ENCODE measurements around the gene MAP4K4.

MAP4K4 gene

DNA sequence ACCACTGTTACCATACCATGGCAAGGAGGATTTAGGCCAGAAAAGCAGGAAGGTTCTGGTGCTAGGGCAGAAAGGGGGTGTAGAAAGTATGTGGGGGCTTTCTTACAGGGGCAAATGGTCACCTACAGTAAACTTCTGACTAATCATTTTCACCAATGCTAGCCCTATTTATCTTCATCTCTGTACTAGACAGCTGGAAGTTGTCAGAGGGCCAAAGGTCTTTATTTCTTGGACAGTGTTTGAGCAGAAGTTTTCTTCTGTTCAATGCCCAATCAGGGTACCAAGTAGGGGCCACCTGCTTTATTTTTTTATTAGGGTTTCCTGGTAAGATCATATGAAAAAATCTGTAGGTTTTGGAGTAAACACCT, 37.6 kb downstream of the MAP4K4 start:
- Histone ChIP-seq H3K4me3 (ENCODE audit: low read length in 2 of 2) (no peak overlapping the region), H3K9ac (ENCODE audit: low read length in 2 of 2) (no peak overlapping the region), H3K27me3 (ENCODE audit: control insufficient read depth in 1 of 2, insufficient read depth in 2 of 2, low read length in 2 of 2) (no peaks in the 10 kb centered on the region), H3K4me1 (ENCODE audit: control insufficient read depth, insufficient read depth, low read length) (peaks cover 28% of the 10 kb centered on the region), H3K36me3 (ENCODE audit: control insufficient read depth in 2 of 2, insufficient read depth in 2 of 2, low read length in 2 of 2) (no peaks in the 10 kb centered on the region), H3K9me3 (ENCODE audit: control insufficient read depth in 2 of 2, low read length in 2 of 2) (no peaks in the 10 kb centered on the region), H3K27ac (ENCODE audit: low read length) (no peak overlapping the region)

DNA sequence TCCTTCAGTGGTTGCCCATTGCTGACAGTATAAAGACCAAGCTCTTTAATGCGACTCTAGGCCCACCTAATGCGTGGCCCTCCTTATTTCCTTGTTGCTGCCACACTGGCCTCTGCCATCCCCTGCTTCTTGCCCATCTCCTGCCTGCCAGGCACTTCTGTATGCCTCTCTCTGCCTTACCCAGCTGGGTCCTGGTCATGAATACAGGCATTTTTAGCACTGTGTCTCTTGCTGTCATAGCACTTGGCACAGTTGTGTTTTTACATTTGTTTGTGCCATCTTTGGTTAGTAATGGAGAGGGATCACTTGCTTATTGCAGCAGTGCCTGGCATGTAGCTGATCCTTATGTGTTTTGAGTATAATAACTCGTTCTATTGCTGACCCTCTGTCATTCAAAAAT, 38.7 kb downstream of the MAP4K4 start:
- Histone ChIP-seq H3K9ac (ENCODE audit: low read length in 2 of 2) (peak overlapping the region in 1 of 2 donors; percentile 17), H3K27ac (ENCODE audit: low read length) (peak overlapping the region; percentile 7), H3K27me3 (ENCODE audit: control insufficient read depth in 1 of 2, insufficient read depth in 2 of 2, low read length in 2 of 2) (no peaks in the 10 kb centered on the region), H3K4me3 (ENCODE audit: low read length in 2 of 2) (no peak overlapping the region), H3K9me3 (ENCODE audit: control insufficient read depth in 2 of 2, low read length in 2 of 2) (no peaks in the 10 kb centered on the region), H3K4me1 (ENCODE audit: control insufficient read depth, insufficient read depth, low read length) (peaks cover 28% of the 10 kb centered on the region), H3K36me3 (ENCODE audit: control insufficient read depth in 2 of 2, insufficient read depth in 2 of 2, low read length in 2 of 2) (no peaks in the 10 kb centered on the region)

DNA sequence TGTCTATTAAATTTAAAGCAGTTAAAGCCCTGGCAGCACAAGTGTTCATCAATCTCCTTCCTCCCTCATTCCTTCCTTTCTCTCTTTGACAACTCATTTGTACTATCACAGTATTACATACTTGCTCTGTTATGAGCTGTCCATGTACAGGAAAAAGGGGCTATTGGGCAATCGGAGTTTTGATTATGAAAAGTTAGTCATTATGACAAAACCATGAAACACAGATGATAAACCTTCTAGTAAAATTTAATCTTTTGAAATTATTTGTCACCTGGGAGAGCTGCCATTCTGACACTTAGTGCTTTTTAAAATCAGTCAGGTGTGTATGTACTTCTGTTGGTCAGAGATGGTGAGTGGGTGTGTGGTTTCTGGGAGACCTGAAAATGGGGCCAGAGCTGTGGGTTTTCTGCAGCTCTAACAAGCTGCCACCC, 39.4 kb downstream of the MAP4K4 start:
- Histone ChIP-seq H3K4me3 (ENCODE audit: low read length in 2 of 2) (no peak overlapping the region), H3K9me3 (ENCODE audit: control insufficient read depth in 2 of 2, low read length in 2 of 2) (no peaks in the 10 kb centered on the region), H3K4me1 (ENCODE audit: control insufficient read depth, insufficient read depth, low read length) (peaks cover 32% of the 10 kb centered on the region), H3K27me3 (ENCODE audit: control insufficient read depth in 1 of 2, insufficient read depth in 2 of 2, low read length in 2 of 2) (no peaks in the 10 kb centered on the region), H3K27ac (ENCODE audit: low read length) (no peak overlapping the region), H3K36me3 (ENCODE audit: control insufficient read depth in 2 of 2, insufficient read depth in 2 of 2, low read length in 2 of 2) (no peaks in the 10 kb centered on the region), H3K9ac (ENCODE audit: low read length in 2 of 2) (no peak overlapping the region)

DNA sequence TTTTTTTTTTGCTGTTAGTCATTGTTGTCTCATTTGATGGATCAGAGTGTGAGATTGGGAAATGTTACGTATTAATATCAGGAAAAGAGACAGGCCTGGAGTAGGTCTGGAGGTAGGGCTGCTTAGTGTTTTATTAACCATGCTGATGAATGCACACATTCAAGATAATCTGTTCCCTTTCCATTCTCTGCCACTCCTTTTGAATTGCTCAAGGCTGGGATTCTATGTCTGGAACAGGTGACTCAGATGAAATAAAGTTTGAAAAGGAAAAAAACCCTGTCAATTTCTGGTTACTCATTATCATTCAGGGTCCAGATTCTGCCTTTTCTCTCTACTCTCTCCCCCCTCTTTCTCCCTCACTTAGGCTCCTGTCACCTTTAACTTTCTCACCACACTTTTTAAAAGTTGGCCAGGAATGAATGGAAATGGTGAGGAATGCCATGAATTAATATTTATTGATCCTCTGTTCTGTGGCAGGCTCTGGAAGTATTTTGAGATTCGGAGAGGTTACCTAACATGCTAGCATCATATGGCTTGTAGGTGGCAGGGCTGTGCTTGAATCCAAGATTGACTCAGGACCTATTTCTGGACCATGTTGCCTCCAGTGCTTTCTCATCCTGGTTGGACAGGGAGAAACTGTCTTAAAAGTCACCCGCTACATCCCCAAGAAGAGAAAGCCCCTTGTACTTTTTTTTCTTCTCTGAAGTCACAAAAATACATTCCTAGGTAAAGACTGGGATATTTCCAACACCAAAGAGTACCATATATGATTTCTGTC, 40.2 kb downstream of the MAP4K4 start:
- Histone ChIP-seq H3K4me3 (ENCODE audit: low read length in 2 of 2) (no peak overlapping the region), H3K9ac (ENCODE audit: low read length in 2 of 2) (no peak overlapping the region), H3K4me1 (ENCODE audit: control insufficient read depth, insufficient read depth, low read length) (peaks cover 39% of the 10 kb centered on the region), H3K27ac (ENCODE audit: low read length) (no peak overlapping the region), H3K9me3 (ENCODE audit: control insufficient read depth in 2 of 2, low read length in 2 of 2) (no peaks in the 10 kb centered on the region), H3K27me3 (ENCODE audit: control insufficient read depth in 1 of 2, insufficient read depth in 2 of 2, low read length in 2 of 2) (no peaks in the 10 kb centered on the region), H3K36me3 (ENCODE audit: control insufficient read depth in 2 of 2, insufficient read depth in 2 of 2, low read length in 2 of 2) (no peaks in the 10 kb centered on the region)

DNA sequence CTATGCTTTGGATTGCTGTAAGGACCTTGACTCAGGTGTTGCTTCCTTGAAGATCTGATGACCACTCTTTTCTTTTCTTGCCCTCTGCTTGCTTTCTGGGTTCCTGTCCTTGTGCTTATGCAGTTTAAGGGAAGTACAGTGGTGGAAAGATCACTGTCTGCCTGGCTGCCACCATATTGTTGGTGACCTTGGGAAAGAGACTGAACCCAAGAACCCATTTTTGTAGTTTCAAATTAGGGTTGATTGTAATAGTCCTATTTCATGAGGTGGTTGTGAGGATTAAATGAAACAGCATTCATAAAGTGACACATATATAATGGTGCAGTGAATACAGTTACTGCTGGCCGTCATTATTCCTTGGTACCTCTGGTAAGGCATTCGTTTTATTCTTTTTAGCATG, 41.1 kb downstream of the MAP4K4 start:
- peaks cover 39% of the 10 kb centered on the region for H3K4me1 ChIP-seq (ENCODE audit: control insufficient read depth, insufficient read depth, low read length)
- no peaks in the 10 kb centered on the region for H3K36me3 ChIP-seq (ENCODE audit: control insufficient read depth in 2 of 2, insufficient read depth in 2 of 2, low read length in 2 of 2)
- H3K9me3 ChIP-seq (ENCODE audit: control insufficient read depth in 2 of 2, low read length in 2 of 2) = no peaks in the 10 kb centered on the region
- H3K27me3 ChIP-seq (ENCODE audit: control insufficient read depth in 1 of 2, insufficient read depth in 2 of 2, low read length in 2 of 2) = no peaks in the 10 kb centered on the region
- no peak overlapping the region for H3K27ac ChIP-seq (ENCODE audit: low read length)
- H3K4me3 ChIP-seq (ENCODE audit: low read length in 2 of 2) = no peak overlapping the region
- H3K9ac ChIP-seq (ENCODE audit: low read length in 2 of 2) = no peak overlapping the region

DNA sequence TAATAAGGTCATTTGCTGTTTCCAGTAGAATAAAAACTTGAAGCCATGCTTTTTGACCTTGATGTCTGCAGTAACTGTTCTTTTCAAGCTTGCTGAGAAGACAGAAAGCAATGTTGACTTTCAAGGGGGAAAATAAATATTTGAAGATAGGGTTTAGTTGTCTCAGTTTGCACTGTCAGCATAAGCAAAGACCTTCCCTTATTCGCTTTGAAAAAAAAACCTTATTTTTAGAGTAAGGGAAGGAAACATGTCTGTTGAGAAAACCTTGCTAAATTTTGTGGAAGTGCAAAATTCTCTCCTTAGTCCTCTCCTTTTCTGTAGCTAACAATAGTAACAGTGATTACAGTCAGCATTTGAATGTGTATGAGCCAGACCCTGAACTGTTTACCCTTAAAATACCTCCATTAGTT, 43.1 kb downstream of the MAP4K4 start:
- Histone ChIP-seq H3K27ac (ENCODE audit: low read length) (no peak overlapping the region), H3K9ac (ENCODE audit: low read length in 2 of 2) (no peak overlapping the region), H3K36me3 (ENCODE audit: control insufficient read depth in 2 of 2, insufficient read depth in 2 of 2, low read length in 2 of 2) (no peaks in the 10 kb centered on the region), H3K4me1 (ENCODE audit: control insufficient read depth, insufficient read depth, low read length) (peaks cover 32% of the 10 kb centered on the region), H3K9me3 (ENCODE audit: control insufficient read depth in 2 of 2, low read length in 2 of 2) (no peaks in the 10 kb centered on the region), H3K4me3 (ENCODE audit: low read length in 2 of 2) (no peak overlapping the region), H3K27me3 (ENCODE audit: control insufficient read depth in 1 of 2, insufficient read depth in 2 of 2, low read length in 2 of 2) (no peaks in the 10 kb centered on the region)

DNA sequence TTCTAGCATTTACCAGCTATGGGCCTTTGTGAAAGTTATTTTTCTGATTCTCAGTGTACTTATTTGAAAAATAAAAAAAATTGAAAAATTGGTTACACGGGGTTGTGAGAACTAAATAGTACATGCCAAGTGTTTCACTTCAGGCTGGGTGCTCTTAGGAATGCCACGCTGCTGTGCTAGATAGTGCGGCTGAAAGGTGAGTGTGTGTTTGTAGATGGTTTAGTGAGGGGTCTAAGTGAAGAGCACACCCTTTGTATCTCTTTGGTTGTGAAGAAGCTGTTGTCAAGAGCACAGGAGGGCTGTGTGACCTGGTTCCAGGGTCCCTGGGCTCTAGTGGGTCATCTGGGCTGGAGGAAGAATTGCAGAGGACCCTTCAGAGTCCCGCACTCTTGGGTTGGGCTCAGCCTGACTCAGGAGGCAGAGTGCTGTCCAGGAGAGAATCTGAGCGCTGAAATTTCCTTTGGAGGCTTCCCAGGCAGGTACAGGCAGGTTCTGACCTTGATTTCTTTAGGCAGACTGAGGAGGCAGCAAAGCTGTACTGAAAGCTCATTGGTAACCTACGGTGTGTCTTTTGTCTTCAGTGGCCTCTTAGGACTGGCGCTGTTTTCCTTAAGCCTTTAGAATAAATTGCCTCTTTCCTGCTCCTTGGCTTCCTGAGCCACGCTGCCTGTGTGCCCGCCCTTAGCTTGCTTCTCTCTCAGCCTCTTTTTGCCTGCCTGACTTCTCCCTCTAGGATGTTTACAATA, 44.4 kb downstream of the MAP4K4 start:
- Histone ChIP-seq H3K9ac (ENCODE audit: low read length in 2 of 2) (peak overlapping the region in 1 of 2 donors; percentile 1), H3K27me3 (ENCODE audit: control insufficient read depth in 1 of 2, insufficient read depth in 2 of 2, low read length in 2 of 2) (no peaks in the 10 kb centered on the region), H3K27ac (ENCODE audit: low read length) (peak overlapping the region; percentile 37), H3K4me3 (ENCODE audit: low read length in 2 of 2) (peak overlapping the region; percentile 10 to 52), H3K4me1 (ENCODE audit: control insufficient read depth, insufficient read depth, low read length) (peaks cover 27% of the 10 kb centered on the region), H3K36me3 (ENCODE audit: control insufficient read depth in 2 of 2, insufficient read depth in 2 of 2, low read length in 2 of 2) (no peaks in the 10 kb centered on the region), H3K9me3 (ENCODE audit: control insufficient read depth in 2 of 2, low read length in 2 of 2) (no peaks in the 10 kb centered on the region)

DNA sequence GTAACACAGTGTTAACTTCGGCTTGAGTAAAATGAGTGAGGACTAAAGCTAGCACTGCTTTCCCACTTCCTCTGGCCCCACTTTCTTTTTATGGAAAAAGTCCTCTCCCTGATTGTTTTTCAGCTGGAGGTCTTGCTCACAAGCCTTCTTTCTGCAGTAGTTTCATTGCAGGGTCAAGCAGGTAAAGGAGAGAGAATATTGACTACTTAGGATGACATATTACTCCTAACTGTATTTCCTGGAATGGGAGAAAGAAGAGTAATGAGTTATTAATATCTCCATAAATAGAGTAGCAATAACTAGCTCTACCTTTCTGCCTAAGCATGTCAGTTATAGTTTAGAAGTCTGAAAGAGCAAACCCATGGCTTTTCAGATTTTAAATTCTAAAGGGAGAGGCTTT, 45.0 kb downstream of the MAP4K4 start:
- H3K9me3 ChIP-seq (ENCODE audit: control insufficient read depth in 2 of 2, low read length in 2 of 2) = no peaks in the 10 kb centered on the region
- H3K9ac ChIP-seq (ENCODE audit: low read length in 2 of 2) = peak overlapping the region in 1 of 2 donors; percentile 1
- H3K4me3 ChIP-seq (ENCODE audit: low read length in 2 of 2) = peak overlapping the region; percentile 10 to 52
- H3K4me1 ChIP-seq (ENCODE audit: control insufficient read depth, insufficient read depth, low read length) = peaks cover 26% of the 10 kb centered on the region
- no peaks in the 10 kb centered on the region for H3K27me3 ChIP-seq (ENCODE audit: control insufficient read depth in 1 of 2, insufficient read depth in 2 of 2, low read length in 2 of 2)
- H3K36me3 ChIP-seq (ENCODE audit: control insufficient read depth in 2 of 2, insufficient read depth in 2 of 2, low read length in 2 of 2) = no peaks in the 10 kb centered on the region
- peak overlapping the region; percentile 37 for H3K27ac ChIP-seq (ENCODE audit: low read length)

DNA sequence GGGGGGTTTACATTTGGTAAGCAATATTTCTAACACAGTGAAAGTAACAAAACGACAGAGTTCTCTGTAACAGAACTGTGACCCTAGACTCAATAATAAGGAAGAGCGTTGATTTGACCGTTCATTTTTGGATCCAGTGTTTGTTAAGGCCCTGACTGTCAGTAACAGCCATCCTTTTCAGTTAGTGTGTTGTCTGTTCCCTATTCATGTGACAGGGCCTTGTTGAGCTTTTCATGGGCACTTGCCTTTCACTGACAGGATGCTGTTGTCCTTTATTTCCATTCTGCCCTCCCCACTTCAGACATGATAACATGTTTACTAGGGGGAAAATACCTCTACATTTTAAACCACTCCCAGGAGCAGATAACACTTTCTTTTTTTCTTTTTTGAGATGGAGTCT, 45.8 kb downstream of the MAP4K4 start:
- Histone ChIP-seq H3K27ac (ENCODE audit: low read length) (no peak overlapping the region), H3K4me1 (ENCODE audit: control insufficient read depth, insufficient read depth, low read length) (peaks cover 26% of the 10 kb centered on the region)

DNA sequence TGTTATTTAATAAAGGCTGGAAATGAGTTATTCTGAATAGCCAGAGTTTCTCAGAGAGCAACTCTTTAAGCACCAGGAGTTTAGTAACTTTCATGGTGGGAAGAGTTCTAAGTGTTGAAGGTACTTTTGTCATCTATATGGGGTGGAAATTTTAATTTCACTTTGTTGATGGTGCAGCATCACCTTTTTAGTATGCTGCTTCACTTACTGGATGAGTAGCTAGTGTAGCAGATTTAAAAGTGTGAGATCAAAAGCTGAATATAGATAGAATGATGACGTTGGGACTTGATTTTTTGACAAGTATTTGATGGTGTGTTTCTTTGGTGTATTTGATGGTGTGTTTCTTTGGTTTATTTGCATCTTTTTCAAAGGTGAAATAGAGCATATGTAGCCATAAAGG, 47.3 kb downstream of the MAP4K4 start:
- Histone ChIP-seq H3K27me3 (ENCODE audit: control insufficient read depth in 1 of 2, insufficient read depth in 2 of 2, low read length in 2 of 2) (no peaks in the 10 kb centered on the region), H3K4me3 (ENCODE audit: low read length in 2 of 2) (no peak overlapping the region), H3K27ac (ENCODE audit: low read length) (no peak overlapping the region), H3K4me1 (ENCODE audit: control insufficient read depth, insufficient read depth, low read length) (peaks cover 26% of the 10 kb centered on the region), H3K36me3 (ENCODE audit: control insufficient read depth in 2 of 2, insufficient read depth in 2 of 2, low read length in 2 of 2) (no peaks in the 10 kb centered on the region), H3K9ac (ENCODE audit: low read length in 2 of 2) (no peak overlapping the region), H3K9me3 (ENCODE audit: control insufficient read depth in 2 of 2, low read length in 2 of 2) (no peaks in the 10 kb centered on the region)

More for the DNA sequence above, 45.8 kb downstream of the MAP4K4 start:
- Histone ChIP-seq H3K9ac (ENCODE audit: low read length in 2 of 2) (no peak overlapping the region), H3K4me3 (ENCODE audit: low read length in 2 of 2) (peak overlapping the region in 1 of 2 donors; percentile 9), H3K27me3 (ENCODE audit: control insufficient read depth in 1 of 2, insufficient read depth in 2 of 2, low read length in 2 of 2) (no peaks in the 10 kb centered on the region), H3K36me3 (ENCODE audit: control insufficient read depth in 2 of 2, insufficient read depth in 2 of 2, low read length in 2 of 2) (no peaks in the 10 kb centered on the region), H3K9me3 (ENCODE audit: control insufficient read depth in 2 of 2, low read length in 2 of 2) (no peaks in the 10 kb centered on the region)

Data from stomach smooth muscle (tissue), 2 donors.